ENCODE results near the gene TACO1.

The TACO1 gene

GRCh38 chr17:63641692-63642448 lies 41.2 kb downstream of the TACO1 start:
- no peak for DNase-seq

- DNase-seq, result no peak
These were observed 44.2 kb downstream of the TACO1 start for GRCh38 chr17:63644846-63645245.

GRCh38 chr17:63645775-63646487 lies 45.2 kb downstream of the TACO1 start:
- no peak for DNase-seq

GRCh38 chr17:63646488-63646806 lies 45.8 kb downstream of the TACO1 start:
- DNase-seq, result no peak

GRCh38 chr17:63647065-63647725 lies 46.5 kb downstream of the TACO1 start:
- no peak for DNase-seq

GRCh38 chr17:63647936-63648335 lies 47.2 kb downstream of the TACO1 start:
- no peak for DNase-seq

- DNase-seq, result no peak
These were observed 49.1 kb downstream of the TACO1 start for GRCh38 chr17:63649813-63650212.

GRCh38 chr17:63652106-63652505 lies 51.4 kb downstream of the TACO1 start:
- no peak for DNase-seq

GRCh38 chr17:63653050-63653449 lies 52.4 kb downstream of the TACO1 start:
- DNase-seq, result no peak

GRCh38 chr17:63657786-63658185 lies 57.1 kb downstream of the TACO1 start:
- no peak for DNase-seq

Data from CD4-positive, alpha-beta T cell treated with Interleukin-6 for 4 hours (primary cell).